Caco-2 (cell line): ENCODE measurements around the gene MYB. TPM values are rescaled to one million over a fixed set of nuclear protein-coding genes. Genes with fewer than 3 reads are reported as not detected.

Experiments used
- BruUV-seq: library from RNA; stranded (reverse); fragments of 400-500 nt; replicated peaks from 2 replicates; lab custom pipeline; 2021; lab: Mats Ljungman, UMichigan
- CTCF ChIA-PET: fragments of 300-600 bp; sonication (Branson Sonifier 250); formaldehyde crosslinking; loops from one replicate; lab custom pipeline; 2022; ENCODE audit warnings: antibody characterized with exemption; lab: Charles Lee
- POLR2A ChIA-PET: fragments of 300-600 bp; sonication (Branson Sonifier 250); formaldehyde crosslinking; loops from one replicate; lab custom pipeline; 2022; ENCODE audit warnings: antibody characterized with exemption; lab: Charles Lee
- DNase-seq, 2 experiments: peaks; one replicate each; pipeline versions ENCODE4 v3.0.0 to v3.0.0-alpha.2; 2020 to 2022
- H3K27me3 ChIP-seq: replicated peaks from 2 replicates; pipeline ENCODE4 v1.6.0; 2011; ENCODE audit warnings: low read length; ENCODE audit not compliant: control insufficient read depth, insufficient read depth
- H3K36me3 ChIP-seq: 2 replicates; pipeline ENCODE4 v1.5.1; 2011; ENCODE audit warnings: low read length; ENCODE audit not compliant: control insufficient read depth, insufficient read depth
- H3K4me1 ChIP-seq: fragments of 250-450 bp; sonication (Bioruptor Pico); 2 replicates; pipeline ENCODE4 v1.5.1; 2020; ENCODE audit warnings: mild to moderate bottlenecking
- H3K4me3 ChIP-seq: 2 replicates; pipeline ENCODE4 v1.5.1; 2011; ENCODE audit warnings: low read depth, mild to moderate bottlenecking, control low read depth, low read length
- H3K9me3 ChIP-seq: fragments of 250-450 bp; sonication (Bioruptor Pico); 2 replicates; pipeline ENCODE4 v1.5.1; 2020; ENCODE audit warnings: mild to moderate bottlenecking, moderate library complexity
- H3K27ac Mint-ChIP-seq: one replicate; pipeline ENCODE4 v1.8.0; 2022; ENCODE audit warnings: mixed read lengths; ENCODE audit not compliant: unreplicated experiment
- H3K27me3 Mint-ChIP-seq: one replicate; pipeline ENCODE4 v1.8.0; 2022; ENCODE audit warnings: mixed read lengths; ENCODE audit not compliant: insufficient read depth, unreplicated experiment
- H3K36me3 Mint-ChIP-seq: one replicate; pipeline ENCODE4 v1.8.0; 2022; ENCODE audit warnings: mild to moderate bottlenecking, mixed read lengths; ENCODE audit not compliant: insufficient read depth, unreplicated experiment
- H3K4me1 Mint-ChIP-seq: one replicate; pipeline ENCODE4 v1.8.0; 2022; ENCODE audit warnings: low read depth, mixed read lengths; ENCODE audit not compliant: unreplicated experiment
- H3K4me3 Mint-ChIP-seq: one replicate; pipeline ENCODE4 v1.8.0; 2022; ENCODE audit warnings: mild to moderate bottlenecking, moderate library complexity, mixed read lengths; ENCODE audit not compliant: unreplicated experiment
- H3K9me3 Mint-ChIP-seq: one replicate; pipeline ENCODE4 v1.8.0; 2022; ENCODE audit warnings: mixed read lengths; ENCODE audit not compliant: unreplicated experiment
- CTCF ChIP-seq, 2 experiments: fragments of 200-600 bp in 1 of 2; IDR thresholded peaks; 1 replicate in 1 of 2; 2 replicates in 1 of 2; pipeline versions ENCODE4 v1.5.1 to v1.8.0; 2011 to 2022; ENCODE audit warnings: antibody characterized with exemption in 1 of 2, control low read depth in 1 of 2, inconsistent platforms in 1 of 2, low read depth in 1 of 2, low read length in 1 of 2, mild to moderate bottlenecking in 1 of 2, moderate library complexity in 1 of 2; ENCODE audit not compliant: insufficient read depth in 1 of 2, severe bottlenecking in 1 of 2, unreplicated experiment in 1 of 2
- intact Hi-C: fragments of 100-400 bp; cut with micrococcal nuclease; formaldehyde crosslinking; loops from one replicate; pipeline ENCODE4 v1.10.0; 2022; ENCODE audit not compliant: unreplicated experiment
- total RNA-seq: library from RNA; stranded (reverse); gene quantifications from 2 replicates; pipeline ENCODE4 v1.2.3, GENCODE V29; 2022

MYB gene
- total RNA-seq, 1 experiment from 2014 or later: 2.7 TPM

- Histone ChIP-seq H3K4me3 (no peak overlapping the region), H3K36me3 (no peaks in the 10 kb centered on the region), H3K27me3 (no peaks in the 10 kb centered on the region), H3K4me1 (no peaks in the 10 kb centered on the region), H3K9me3 (no peaks in the 10 kb centered on the region)
- Mint-ChIP-seq H3K9me3 (no peaks in the 10 kb centered on the region), H3K4me3 (no peak overlapping the region), H3K27ac (no peak overlapping the region), H3K4me1 (no peaks in the 10 kb centered on the region), H3K27me3 (no peaks in the 10 kb centered on the region), H3K36me3 (no peaks in the 10 kb centered on the region)
- CTCF ChIA-PET: no interaction called here
- BruUV-seq: no TSS peak
- no peak for DNase-seq
- no peak for TF ChIP-seq CTCF (IDR thresholded peaks at IDR 0.05; ENCODE audit: insufficient read depth in 1 of 2, low read depth in 1 of 2, low read length in 1 of 2, severe bottlenecking in 1 of 2, unreplicated experiment in 1 of 2)
- POLR2A ChIA-PET: no interaction called here
- intact Hi-C loops: no loop called here
Measured at GRCh38 chr6:135212020-135212806, 31.1 kb downstream of the MYB start.

- no peak for DNase-seq
- H3K27me3 ChIP-seq: no peaks in the 10 kb centered on the region
- no peaks in the 10 kb centered on the region for H3K36me3 Mint-ChIP-seq
- H3K4me3 ChIP-seq: no peak overlapping the region
- H3K4me1 Mint-ChIP-seq: no peaks in the 10 kb centered on the region
- H3K9me3 Mint-ChIP-seq: no peaks in the 10 kb centered on the region
- H3K27ac Mint-ChIP-seq: no peak overlapping the region
- no peak overlapping the region for H3K4me3 Mint-ChIP-seq
- CTCF ChIA-PET: no interaction called here
- BruUV-seq: no TSS peak
- no peaks in the 10 kb centered on the region for H3K9me3 ChIP-seq
- no peaks in the 10 kb centered on the region for H3K27me3 Mint-ChIP-seq
- intact Hi-C loops: no loop called here
- H3K4me1 ChIP-seq: no peaks in the 10 kb centered on the region
- H3K36me3 ChIP-seq: no peaks in the 10 kb centered on the region
- TF ChIP-seq CTCF (IDR thresholded peaks at IDR 0.05; ENCODE audit: insufficient read depth in 1 of 2, low read depth in 1 of 2, low read length in 1 of 2, severe bottlenecking in 1 of 2, unreplicated experiment in 1 of 2): no peak
- POLR2A ChIA-PET: no interaction called here
Measured at GRCh38 chr6:135212935-135213334, 31.8 kb downstream of the MYB start.

- intact Hi-C loops: no loop called here
- H3K4me1 Mint-ChIP-seq: no peaks in the 10 kb centered on the region
- Histone ChIP-seq H3K4me1 (no peaks in the 10 kb centered on the region), H3K9me3 (no peaks in the 10 kb centered on the region), H3K36me3 (no peaks in the 10 kb centered on the region), H3K27me3 (no peaks in the 10 kb centered on the region), H3K4me3 (no peak overlapping the region)
- no peak for TF ChIP-seq CTCF (IDR thresholded peaks at IDR 0.05; ENCODE audit: insufficient read depth in 1 of 2, low read depth in 1 of 2, low read length in 1 of 2, severe bottlenecking in 1 of 2, unreplicated experiment in 1 of 2)
- DNase-seq: no peak
- CTCF ChIA-PET: no interaction called here
- POLR2A ChIA-PET: no interaction called here
- H3K36me3 Mint-ChIP-seq: no peaks in the 10 kb centered on the region
- BruUV-seq: no TSS peak
- no peaks in the 10 kb centered on the region for H3K27me3 Mint-ChIP-seq
- no peaks in the 10 kb centered on the region for H3K9me3 Mint-ChIP-seq
- no peak overlapping the region for H3K27ac Mint-ChIP-seq
- no peak overlapping the region for H3K4me3 Mint-ChIP-seq
Measured at GRCh38 chr6:135213616-135214015, 32.5 kb downstream of the MYB start.
